ENCODE measurements around the gene PLEKHH1.
"Not testable (repeated sequence)": the region's sequence is repeated elsewhere in the genome, so short reads cannot be mapped to it uniquely, and the experiment has no call there.

The PLEKHH1 gene

DNA sequence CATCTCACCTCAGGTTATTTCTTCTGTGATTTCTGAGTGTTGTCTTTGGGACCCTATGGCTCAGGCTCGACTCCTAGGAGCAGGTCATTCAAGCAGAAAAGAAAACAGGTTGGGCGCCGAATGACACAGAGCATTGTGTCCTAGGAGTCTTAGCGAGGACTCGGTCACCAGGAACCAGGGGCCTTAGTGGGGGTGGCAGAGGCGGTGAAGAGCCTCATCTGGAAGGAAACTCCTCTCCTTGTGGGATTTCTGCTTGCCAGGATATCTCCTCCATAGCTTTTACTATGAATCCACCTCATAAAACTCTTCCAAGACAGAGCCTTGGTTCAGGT, 630 bp downstream of the PLEKHH1 start:
- no peak for DNase-seq (ENCODE audit: low read depth)

GRCh38 chr14:67536087-67536486, 3.0 kb downstream of the PLEKHH1 start:
- no peak for DNase-seq (ENCODE audit: low read depth)

- no peak for DNase-seq (ENCODE audit: low read depth)
Measured at GRCh38 chr14:67537736-67538135, 4.6 kb downstream of the PLEKHH1 start.

DNA sequence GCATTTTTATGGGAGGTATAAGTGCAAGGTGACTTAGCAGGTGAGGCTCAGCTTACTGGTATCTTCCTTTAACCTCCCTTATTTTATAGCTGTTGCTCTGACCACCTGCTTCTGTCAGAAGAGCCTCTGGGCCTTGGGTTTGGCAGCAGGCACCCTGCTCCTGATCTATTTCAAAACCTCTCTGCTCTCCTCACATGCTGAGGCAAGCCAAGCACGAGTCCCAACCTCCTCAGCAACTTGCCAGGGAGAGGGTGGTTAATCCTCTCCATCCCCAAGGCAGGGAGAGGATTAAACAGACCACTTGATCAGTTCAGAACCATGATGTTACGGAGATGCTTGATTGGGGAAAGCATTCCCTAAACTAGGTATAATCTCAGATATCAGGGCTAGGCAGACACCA, 5.4 kb downstream of the PLEKHH1 start:
- DNase-seq (ENCODE audit: low read depth) = no peak

DNA sequence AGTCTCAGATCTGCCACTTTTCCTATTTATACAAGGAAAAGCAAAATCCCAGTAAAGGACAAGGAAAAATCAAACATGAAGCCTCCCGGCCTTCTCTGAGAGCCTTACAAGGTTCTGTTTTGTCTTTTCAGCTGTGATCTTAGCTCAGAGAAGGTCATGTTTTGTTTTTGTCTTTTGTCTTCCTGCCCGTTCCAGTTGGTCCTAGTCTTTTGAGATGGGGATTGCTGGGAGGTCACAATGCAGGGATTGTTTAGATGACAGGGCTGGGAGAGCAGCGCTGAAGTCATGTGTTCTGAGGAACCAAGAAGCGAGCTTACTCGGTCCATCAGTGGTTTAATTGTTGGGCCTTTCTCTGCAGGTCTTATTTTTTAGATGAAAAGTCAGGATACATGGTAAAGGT, 6.0 kb downstream of the PLEKHH1 start:
- DNase-seq (ENCODE audit: low read depth) = no peak

DNA sequence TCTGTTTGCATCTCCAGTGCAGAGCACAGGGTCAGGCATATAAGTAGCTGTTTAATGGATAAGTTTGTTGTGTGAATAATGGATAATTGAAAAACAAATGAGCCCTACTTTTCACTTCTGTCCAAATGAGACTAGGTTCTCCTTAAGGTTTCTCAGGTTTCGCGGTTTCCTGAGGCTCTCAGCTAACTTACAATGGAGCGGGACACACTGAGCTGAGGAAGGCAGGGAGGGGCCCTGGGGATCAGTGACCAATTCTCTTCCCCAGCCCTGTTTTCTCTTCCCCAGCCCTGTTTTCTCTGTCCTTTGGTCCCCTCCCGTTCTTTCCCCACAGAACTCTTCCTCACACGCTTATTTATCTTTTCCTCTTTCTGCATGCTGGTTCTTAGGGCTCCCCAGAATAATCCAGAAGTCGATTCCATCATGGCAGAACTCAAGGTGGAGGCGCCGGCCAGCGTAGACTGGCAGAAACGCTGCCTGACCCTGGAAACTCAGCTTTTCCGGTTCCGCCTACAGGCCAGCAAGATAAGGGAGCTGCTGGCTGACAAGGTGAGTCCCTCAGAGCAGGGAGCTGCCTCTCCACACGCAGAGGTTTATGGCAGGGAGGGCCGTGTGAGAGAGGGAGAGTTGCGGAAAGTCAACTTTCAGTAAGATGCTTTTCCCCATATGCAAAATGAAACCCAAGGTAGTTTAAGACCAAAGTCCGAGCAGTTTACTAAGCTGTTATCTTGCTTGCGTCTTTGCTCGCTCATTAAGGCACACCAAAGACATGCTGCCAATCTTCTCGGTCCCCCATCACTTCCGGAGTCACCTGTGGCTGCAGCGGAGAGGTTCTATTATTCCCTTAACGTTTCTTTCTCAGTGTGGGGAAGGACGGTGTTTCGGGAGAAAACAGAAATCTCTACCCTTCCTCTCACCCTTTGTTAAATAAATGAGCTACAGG, 8.6 kb downstream of the PLEKHH1 start:
- DNase-seq (ENCODE audit: low read depth) = no peak

GRCh38 chr14:67542620-67543019, 9.5 kb downstream of the PLEKHH1 start:
- not testable (repeated sequence) for DNase-seq (ENCODE audit: low read depth)

DNA sequence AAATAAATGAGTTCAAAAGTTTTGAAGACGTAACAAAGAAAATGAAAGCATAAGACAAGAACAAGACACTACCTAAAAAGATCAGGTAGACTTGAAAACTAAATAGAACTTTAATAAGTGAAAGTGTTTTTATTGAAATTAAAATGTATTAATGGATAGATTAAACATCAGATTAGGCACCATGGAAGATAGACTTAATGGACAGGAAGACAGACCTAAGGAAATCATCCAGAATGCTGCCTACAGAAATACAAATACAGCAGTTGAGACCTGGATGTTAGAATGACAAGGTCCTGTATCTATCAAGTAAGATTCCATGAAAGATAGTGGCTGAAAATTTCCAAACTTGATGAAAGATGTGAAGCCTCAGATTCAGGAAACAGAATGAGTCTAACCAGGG, 11.5 kb downstream of the PLEKHH1 start:
- DNase-seq (ENCODE audit: low read depth) = no peak

- DNase-seq (ENCODE audit: low read depth) = no peak
Measured at GRCh38 chr14:67547224-67547780, 14.2 kb downstream of the PLEKHH1 start.

- DNase-seq (ENCODE audit: low read depth) = no peak
Measured at GRCh38 chr14:67549734-67550133, 16.6 kb downstream of the PLEKHH1 start.

DNA sequence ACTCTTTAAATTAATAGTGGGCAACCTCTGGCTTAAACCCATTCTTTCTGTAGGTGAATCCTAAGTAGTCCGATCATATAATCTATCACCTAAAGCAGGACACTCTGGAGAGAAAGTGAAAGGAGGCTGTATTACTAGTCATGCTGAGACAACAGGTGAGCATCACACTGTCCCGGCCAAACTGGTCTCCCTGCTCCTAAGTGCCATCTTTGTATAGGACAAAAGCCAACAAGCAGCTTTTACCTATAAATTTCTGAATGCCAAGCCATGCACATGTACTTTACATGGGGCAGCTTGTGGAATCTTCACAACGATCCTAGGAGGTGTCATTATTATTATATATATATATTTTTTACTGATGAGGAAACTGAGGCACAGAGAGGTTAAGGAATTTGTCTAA, 18.0 kb downstream of the PLEKHH1 start:
- no peak for DNase-seq (ENCODE audit: low read depth)

DNA sequence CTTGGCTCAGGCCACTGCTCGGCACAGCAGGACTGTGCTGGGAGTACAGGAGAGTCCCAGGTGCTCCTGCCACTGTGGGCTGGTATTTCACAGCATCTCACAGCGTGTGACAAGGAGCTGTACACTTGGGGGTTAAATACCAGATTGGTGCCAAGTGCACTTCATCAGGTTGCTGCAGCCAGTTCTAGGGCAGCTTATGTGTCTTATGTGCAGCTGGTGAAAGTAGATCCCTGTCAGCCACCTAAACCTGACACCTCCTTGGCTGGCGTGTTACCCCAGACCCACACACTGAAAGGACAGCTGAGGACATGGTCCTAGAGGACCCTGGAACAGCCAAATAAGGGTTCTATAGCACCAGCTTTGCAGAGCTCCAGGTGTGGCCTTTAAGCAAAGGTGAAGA, 18.9 kb downstream of the PLEKHH1 start:
- no peak for DNase-seq (ENCODE audit: low read depth)

DNA sequence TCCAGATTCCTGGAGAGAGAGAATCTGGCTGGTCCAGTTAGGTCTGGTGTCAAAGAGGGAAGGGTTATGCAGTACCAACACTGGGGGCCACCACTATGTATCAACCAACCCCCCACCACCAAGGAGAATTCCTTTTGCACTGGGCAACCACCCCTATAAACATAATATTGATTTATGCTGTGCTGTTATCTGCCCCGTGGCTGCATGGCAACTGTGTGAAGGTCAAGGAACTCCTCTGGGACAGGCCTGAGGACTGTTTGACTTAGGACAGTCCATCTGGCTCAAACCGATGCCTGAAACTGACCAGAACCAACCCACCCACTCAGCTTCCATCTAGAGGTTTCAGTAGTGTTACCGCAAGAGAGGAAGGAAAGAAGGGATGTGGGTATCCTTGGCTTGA, 20.5 kb downstream of the PLEKHH1 start:
- no peak for DNase-seq (ENCODE audit: low read depth)

GRCh38 chr14:67554341-67554740, 21.3 kb downstream of the PLEKHH1 start:
- DNase-seq (ENCODE audit: low read depth) = no peak

DNA sequence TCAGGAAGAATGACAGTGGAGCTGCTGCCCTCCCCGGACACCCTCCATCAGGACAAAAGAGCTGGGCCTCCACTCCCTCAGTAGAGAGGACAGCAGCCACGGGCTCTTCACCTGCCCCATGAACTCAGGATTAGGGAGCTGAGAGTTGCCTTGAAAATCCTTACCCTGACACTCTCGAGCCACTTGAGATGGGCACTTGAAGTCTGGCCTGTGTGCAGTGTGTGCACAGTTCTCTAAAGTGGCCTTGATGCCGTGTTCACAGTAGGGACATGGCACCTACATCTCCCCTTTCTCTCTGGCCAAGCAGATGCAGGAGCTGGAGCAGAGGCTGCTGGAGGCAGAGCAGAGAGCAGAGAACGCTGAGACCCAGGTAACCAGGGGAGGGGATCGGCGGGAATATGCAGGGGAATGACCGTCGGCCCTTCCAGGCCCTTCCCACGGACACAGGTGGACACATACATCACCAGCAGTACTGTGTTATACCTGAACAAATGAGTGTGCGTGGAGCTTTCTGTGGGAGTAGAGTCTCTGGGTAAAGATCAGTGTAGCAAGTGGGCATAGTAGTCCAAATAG, 22.5 kb downstream of the PLEKHH1 start:
- DNase-seq (ENCODE audit: low read depth) = no peak

GRCh38 chr14:67556671-67557070, 23.6 kb downstream of the PLEKHH1 start:
- no peak for DNase-seq (ENCODE audit: low read depth)

DNA sequence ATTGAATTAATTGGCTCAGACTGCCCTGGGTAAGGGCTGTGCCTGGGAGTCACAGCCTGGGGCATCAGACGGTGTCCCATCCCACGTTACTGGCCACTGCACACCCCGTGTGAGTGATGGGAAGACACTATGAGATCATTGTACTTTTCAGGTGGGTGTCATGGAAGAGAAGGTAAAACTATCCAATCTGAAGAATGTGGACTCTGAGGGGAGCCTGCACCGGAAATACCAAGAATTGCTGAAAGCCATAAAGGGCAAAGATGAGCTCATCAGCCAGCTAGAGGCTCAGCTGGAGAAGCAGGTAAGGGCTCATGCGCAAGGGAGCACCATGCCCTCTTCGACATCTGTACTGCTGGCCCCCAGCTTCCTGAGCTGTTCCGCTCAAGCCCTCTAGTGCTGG, 24.0 kb downstream of the PLEKHH1 start:
- no peak for DNase-seq (ENCODE audit: low read depth)

GRCh38 chr14:67557656-67558055, 24.6 kb downstream of the PLEKHH1 start:
- no peak for DNase-seq (ENCODE audit: low read depth)

- no peak for DNase-seq (ENCODE audit: low read depth)
Measured at GRCh38 chr14:67559639-67560038, 26.5 kb downstream of the PLEKHH1 start.

DNA sequence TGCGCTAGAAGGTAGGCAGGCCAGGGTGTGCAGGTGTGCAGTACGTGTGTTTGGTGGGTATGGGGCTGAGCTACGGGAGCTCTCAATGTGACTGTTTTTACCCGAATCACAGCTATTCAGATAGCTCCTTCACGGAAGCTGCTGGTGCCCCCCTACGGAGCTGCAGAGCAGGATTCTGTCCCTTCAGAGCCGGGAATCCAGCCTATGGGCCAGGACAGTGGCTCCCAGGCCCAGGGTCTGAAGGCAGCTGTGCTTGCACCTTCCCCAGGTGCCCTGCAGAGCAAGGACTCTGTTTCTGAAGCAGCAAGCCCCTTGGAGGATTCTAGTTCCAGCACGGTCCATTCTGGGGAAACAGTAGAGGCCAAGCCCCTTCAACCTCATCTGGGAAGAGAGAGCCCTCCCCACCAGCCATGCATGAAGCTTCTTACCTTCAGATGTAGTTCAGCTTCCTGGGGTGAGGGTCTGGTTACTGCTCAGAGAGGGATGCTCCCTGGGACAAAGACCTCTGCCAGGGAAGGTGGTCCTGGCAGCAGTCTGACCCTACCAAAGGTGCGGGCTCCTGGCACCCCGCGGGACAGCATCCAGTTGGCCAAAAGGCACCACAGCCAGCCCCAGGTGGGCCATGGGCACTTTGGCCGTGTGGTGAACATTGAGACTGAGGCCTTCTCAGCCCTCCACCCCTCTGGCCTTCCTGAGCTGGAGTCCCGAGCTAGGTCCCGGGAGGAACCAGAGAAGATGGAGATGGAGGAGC, 29.1 kb downstream of the PLEKHH1 start:
- DNase-seq (ENCODE audit: low read depth) = no peak

GRCh38 chr14:67562776-67563150, 29.7 kb downstream of the PLEKHH1 start:
- no peak for DNase-seq (ENCODE audit: low read depth)

- no peak for DNase-seq (ENCODE audit: low read depth)
Measured at GRCh38 chr14:67564236-67564635, 31.1 kb downstream of the PLEKHH1 start.

- no peak for DNase-seq (ENCODE audit: low read depth)
Measured at GRCh38 chr14:67566908-67567307, 33.8 kb downstream of the PLEKHH1 start.

Data from CMK (cell line).